ENCODE results near the gene GPR180. TPM values are rescaled to one million over a fixed set of nuclear protein-coding genes. Genes with fewer than 3 reads are reported as not detected.

GPR180 gene
- total RNA-seq, 4 donors from 2014 or later, result 10.4 to 13.3 (median 10.9) TPM

GRCh38 chr13:94657167-94657566 lies 55.5 kb downstream of the GPR180 start:
- Histone ChIP-seq H3K4me1 (no peaks in the 10 kb centered on the region), H3K27me3 (no peaks in the 10 kb centered on the region), H3K27ac (no peak overlapping the region), H3K36me3 (no peaks in the 10 kb centered on the region), H3K4me3 (replicated peaks in 1 of 3) (no peak overlapping the region), H3K9me3 (no peaks in the 10 kb centered on the region)
- DNase-seq, result no peak
- 81 to 93% methylated on average over 4 of the region's 4 CpGs for WGBS, 2 donors
- TF ChIP-seq POLR2A (IDR thresholded peaks at IDR 0.05) (no peak), CTCF (IDR thresholded peaks at IDR 0.05) (no peak)
- intact Hi-C loops (cut with DNase I), result no loop called here

GRCh38 chr13:94658926-94659597 lies 57.4 kb downstream of the GPR180 start:
- TF ChIP-seq POLR2A (IDR thresholded peaks at IDR 0.05), result no peak
- TF ChIP-seq CTCF (IDR thresholded peaks at IDR 0.05), result no peak
- intact Hi-C loops (cut with DNase I), result no loop called here

GRCh38 chr13:94659598-94659946 lies 57.9 kb downstream of the GPR180 start:
- Histone ChIP-seq H3K36me3 (no peaks in the 10 kb centered on the region), H3K27ac (no peak overlapping the region), H3K27me3 (no peaks in the 10 kb centered on the region), H3K9me3 (no peaks in the 10 kb centered on the region), H3K4me3 (replicated peaks in 1 of 3) (no peak overlapping the region), H3K4me1 (no peaks in the 10 kb centered on the region)
- intact Hi-C loops (cut with DNase I), result no loop called here
- TF ChIP-seq CTCF (IDR thresholded peaks at IDR 0.05) (no peak), POLR2A (IDR thresholded peaks at IDR 0.05) (no peak)
- DNase-seq, result no peak

More at GRCh38 chr13:94658926-94659597, 57.4 kb downstream of the GPR180 start:
- Histone ChIP-seq H3K9me3 (no peaks in the 10 kb centered on the region), H3K27ac (no peak overlapping the region), H3K4me3 (replicated peaks in 1 of 3) (no peak overlapping the region), H3K27me3 (no peaks in the 10 kb centered on the region), H3K4me1 (no peaks in the 10 kb centered on the region), H3K36me3 (no peaks in the 10 kb centered on the region)
- no peak for DNase-seq
- 85 to 92% methylated on average over 1 of the region's 1 CpG for WGBS, 2 donors

- TF ChIP-seq CTCF (IDR thresholded peaks at IDR 0.05) (no peak), POLR2A (IDR thresholded peaks at IDR 0.05) (no peak)
- H3K4me1 ChIP-seq, result no peaks in the 10 kb centered on the region
- 44 to 47% methylated on average over 6 of the region's 6 CpGs for WGBS, 2 donors
- no peaks in the 10 kb centered on the region for H3K27me3 ChIP-seq
- no peak for DNase-seq
- intact Hi-C loops (cut with DNase I), result no loop called here
- H3K9me3 ChIP-seq, result no peaks in the 10 kb centered on the region
- H3K27ac ChIP-seq, result no peak overlapping the region
- H3K4me3 ChIP-seq (replicated peaks in 1 of 3), result no peak overlapping the region
- no peaks in the 10 kb centered on the region for H3K36me3 ChIP-seq
These were observed 59.2 kb downstream of the GPR180 start for GRCh38 chr13:94660695-94661326.

GRCh38 chr13:94661406-94661805 lies 59.7 kb downstream of the GPR180 start:
- H3K27me3 ChIP-seq, result no peaks in the 10 kb centered on the region
- H3K36me3 ChIP-seq, result no peaks in the 10 kb centered on the region
- H3K4me1 ChIP-seq, result no peaks in the 10 kb centered on the region
- no peak for DNase-seq
- WGBS, 2 donors, result 71 to 79% methylated on average over 5 of the region's 5 CpGs
- no peak for TF ChIP-seq CTCF (IDR thresholded peaks at IDR 0.05)
- no peak for TF ChIP-seq POLR2A (IDR thresholded peaks at IDR 0.05)
- no peaks in the 10 kb centered on the region for H3K9me3 ChIP-seq
- no peak overlapping the region for H3K4me3 ChIP-seq (replicated peaks in 1 of 3)
- no peak overlapping the region for H3K27ac ChIP-seq
- intact Hi-C loops (cut with DNase I), result no loop called here

Measured in thyroid gland (tissue), 4 donors.